Smooth muscle cell (in vitro differentiated cells): ENCODE measurements around the gene PAOX. TPM values are rescaled to one million over a fixed set of nuclear protein-coding genes. Genes with fewer than 3 reads are reported as not detected.

Experiments used
- DNase-seq: peaks from one replicate; lab custom pipeline; 2025; ENCODE audit not compliant: unreplicated experiment; lab: John Stamatoyannopoulos, UW
- H2AFZ ChIP-seq: fragments of 200-600 bp; sonication (generic); 2 replicates; pipeline ENCODE4 v1.6.0; 2016; ENCODE audit warnings: antibody characterized with exemption, low read depth, mild to moderate bottlenecking
- H3F3A ChIP-seq: fragments of 200-600 bp; sonication (generic); 2 replicates; pipeline ENCODE4 v1.6.0; 2017; ENCODE audit warnings: antibody characterized with exemption, low read depth
- H3K27ac ChIP-seq: fragments of 200-600 bp; sonication (generic); 2 replicates; pipeline ENCODE4 v1.5.1; 2016; ENCODE audit warnings: low read depth, mild to moderate bottlenecking
- H3K27me3 ChIP-seq: fragments of 200-600 bp; sonication (generic); 2 replicates; pipeline ENCODE4 v1.6.1; 2016; ENCODE audit warnings: low read depth, mild to moderate bottlenecking
- H3K36me3 ChIP-seq: fragments of 200-600 bp; sonication (generic); 2 replicates; pipeline ENCODE4 v1.5.1; 2016; ENCODE audit warnings: low read depth
- H3K4me1 ChIP-seq: fragments of 200-600 bp; sonication (generic); 2 replicates; pipeline ENCODE4 v1.5.1; 2016; ENCODE audit warnings: low read depth
- H3K4me2 ChIP-seq: fragments of 200-600 bp; sonication (generic); 2 replicates; pipeline ENCODE4 v1.6.0; 2016; ENCODE audit warnings: mild to moderate bottlenecking
- H3K4me3 ChIP-seq: fragments of 200-600 bp; sonication (generic); 2 replicates; pipeline ENCODE4 v1.5.1; 2016; ENCODE audit warnings: mild to moderate bottlenecking
- H3K79me2 ChIP-seq: fragments of 200-600 bp; sonication (generic); 2 replicates; pipeline ENCODE4 v1.6.0; 2016; ENCODE audit warnings: low read depth, mild to moderate bottlenecking
- H3K9ac ChIP-seq: fragments of 200-600 bp; sonication (generic); 2 replicates; pipeline ENCODE4 v1.6.0; 2016; ENCODE audit warnings: low read depth
- H3K9me3 ChIP-seq: fragments of 200-600 bp; sonication (generic); replicated peaks from 2 replicates; pipeline ENCODE4 v1.5.1; 2016; ENCODE audit warnings: low read depth
- H4K20me1 ChIP-seq: fragments of 200-600 bp; sonication (generic); 2 replicates; pipeline ENCODE4 v1.6.0; 2016; ENCODE audit warnings: low read depth
- WGBS: methylation state at CpG from one replicate; pipeline ENCODE4 v1.1.7; 2016; ENCODE audit warnings: low lambda C conversion rate; 5-methylcytosine and 5-hydroxymethylcytosine counted together
- polyA plus RNA-seq: library from polyadenylated mRNA; unstranded; fragments of >200 nt; fragmentation: Nextera tagmentation; extraction: Ambion mirVana; gene quantifications from 2 replicates; pipeline ENCODE4 v1.2.1, GENCODE V29; 2016
- total RNA-seq: library from RNA; depleted of rRNA; stranded (reverse); fragments of >200 nt; gene quantifications from 2 replicates; pipeline ENCODE4 v1.2.3, GENCODE V29; 2014
- TF ChIP-seq, protein P1 (sequence below): fragments of 200-600 bp; sonication (generic); IDR thresholded peaks from 2 replicates; pipeline ENCODE4 v1.5.1; 2017; ENCODE audit warnings: borderline replicate concordance, mild to moderate bottlenecking, antibody characterized with exemption; ENCODE audit not compliant: insufficient read depth, poor library complexity, severe bottlenecking

The PAOX gene
- total and polyA plus RNA-seq, 2 experiments from 2014 or later, result 3.3 to 7.1 TPM

GRCh38 chr10:133420579-133420978 lies 41.5 kb downstream of the PAOX start:
- 90% methylated on average over 6 of the region's 6 CpGs for whole genome bisulfite sequencing
- no peak for DNase-seq
- no peaks in the 10 kb centered on the region for H3K36me3 ChIP-seq
- H3K79me2 ChIP-seq, result no peaks in the 10 kb centered on the region
- no peaks in the 10 kb centered on the region for H3F3A ChIP-seq
- H3K4me2 ChIP-seq, result no peak overlapping the region
- no peak overlapping the region for H2AFZ ChIP-seq
- no peaks in the 10 kb centered on the region for H3K9me3 ChIP-seq
- H3K27ac ChIP-seq, result no peak overlapping the region
- H4K20me1 ChIP-seq, result peaks cover 34% of the 10 kb centered on the region
- TF ChIP-seq, protein P1, sequence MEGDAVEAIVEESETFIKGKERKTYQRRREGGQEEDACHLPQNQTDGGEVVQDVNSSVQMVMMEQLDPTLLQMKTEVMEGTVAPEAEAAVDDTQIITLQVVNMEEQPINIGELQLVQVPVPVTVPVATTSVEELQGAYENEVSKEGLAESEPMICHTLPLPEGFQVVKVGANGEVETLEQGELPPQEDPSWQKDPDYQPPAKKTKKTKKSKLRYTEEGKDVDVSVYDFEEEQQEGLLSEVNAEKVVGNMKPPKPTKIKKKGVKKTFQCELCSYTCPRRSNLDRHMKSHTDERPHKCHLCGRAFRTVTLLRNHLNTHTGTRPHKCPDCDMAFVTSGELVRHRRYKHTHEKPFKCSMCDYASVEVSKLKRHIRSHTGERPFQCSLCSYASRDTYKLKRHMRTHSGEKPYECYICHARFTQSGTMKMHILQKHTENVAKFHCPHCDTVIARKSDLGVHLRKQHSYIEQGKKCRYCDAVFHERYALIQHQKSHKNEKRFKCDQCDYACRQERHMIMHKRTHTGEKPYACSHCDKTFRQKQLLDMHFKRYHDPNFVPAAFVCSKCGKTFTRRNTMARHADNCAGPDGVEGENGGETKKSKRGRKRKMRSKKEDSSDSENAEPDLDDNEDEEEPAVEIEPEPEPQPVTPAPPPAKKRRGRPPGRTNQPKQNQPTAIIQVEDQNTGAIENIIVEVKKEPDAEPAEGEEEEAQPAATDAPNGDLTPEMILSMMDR, result no peak
- peaks cover 9% of the 10 kb centered on the region for H3K27me3 ChIP-seq
- no peak overlapping the region for H3K9ac ChIP-seq
- no peaks in the 10 kb centered on the region for H3K4me1 ChIP-seq
- no peak overlapping the region for H3K4me3 ChIP-seq

- Histone ChIP-seq H3K36me3 (no peaks in the 10 kb centered on the region), H3K27me3 (peaks cover 9% of the 10 kb centered on the region), H3K4me3 (no peak overlapping the region), H4K20me1 (peaks cover 34% of the 10 kb centered on the region), H3F3A (no peaks in the 10 kb centered on the region), H3K9ac (no peak overlapping the region), H3K9me3 (no peaks in the 10 kb centered on the region), H3K4me1 (no peaks in the 10 kb centered on the region), H3K4me2 (no peak overlapping the region), H3K27ac (no peak overlapping the region), H2AFZ (no peak overlapping the region), H3K79me2 (no peaks in the 10 kb centered on the region)
- no peak for DNase-seq
- TF ChIP-seq, protein P1, result no peak
- 84% methylated on average over 17 of the region's 17 CpGs for WGBS
Measured at GRCh38 chr10:133421336-133422222, 42.5 kb downstream of the PAOX start.

DNA sequence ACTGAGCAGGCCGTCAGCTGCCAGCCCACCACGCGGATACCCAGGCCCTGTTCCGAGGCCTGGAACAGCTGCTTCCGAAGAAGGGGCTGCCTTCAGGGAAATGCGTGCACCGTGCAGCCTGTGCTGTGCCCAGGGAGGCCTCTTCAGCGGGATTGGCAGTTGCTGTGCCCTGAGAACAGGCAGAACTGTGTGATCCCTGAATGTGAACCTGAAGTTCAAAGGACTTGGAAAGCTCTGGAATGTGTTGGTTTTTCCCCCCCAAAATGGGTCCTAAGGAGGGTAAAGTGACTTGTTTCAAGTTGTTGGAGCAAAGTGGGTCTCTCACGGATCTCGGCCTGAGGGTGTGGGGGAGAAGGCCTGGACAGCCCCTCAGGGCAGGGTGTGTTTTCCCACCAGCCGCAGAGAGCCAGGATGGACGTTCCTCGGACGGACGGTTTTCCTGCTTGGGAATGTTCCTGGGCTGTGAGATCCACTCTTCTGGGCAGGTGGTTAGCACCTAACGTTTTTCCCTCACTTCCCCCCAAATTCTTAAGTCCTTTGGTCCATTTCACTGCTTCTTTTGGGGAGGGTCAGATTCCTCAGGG lies 43.3 kb downstream of the PAOX start:
- TF ChIP-seq, protein P1, result no peak
- 84% methylated on average over 16 of the region's 16 CpGs for WGBS

More for the DNA sequence above, 43.3 kb downstream of the PAOX start:
- Histone ChIP-seq H3K4me1 (no peaks in the 10 kb centered on the region), H3K4me3 (no peak overlapping the region), H3K36me3 (no peaks in the 10 kb centered on the region), H2AFZ (no peak overlapping the region), H3K27ac (no peak overlapping the region), H3K27me3 (peaks cover 9% of the 10 kb centered on the region), H3F3A (no peaks in the 10 kb centered on the region), H3K79me2 (no peaks in the 10 kb centered on the region), H3K9me3 (no peaks in the 10 kb centered on the region), H3K9ac (no peak overlapping the region), H4K20me1 (peaks cover 34% of the 10 kb centered on the region), H3K4me2 (no peak overlapping the region)
- no peak for DNase-seq
